ENCODE measurements around the gene WDR35.
A peak's percentile ranks its signal among the peaks of the same experiment; 100 is the strongest.
"Not testable (repeated sequence)": the region's sequence is repeated elsewhere in the genome, so short reads cannot be mapped to it uniquely, and the experiment has no call there.

Gene WDR35

GRCh38 chr2:19924526-19924925, 65.4 kb downstream of the WDR35 start:
- not testable (repeated sequence) for H4K8ac ChIP-seq (ENCODE audit: low read length); DNase-seq; H3K9ac ChIP-seq (ENCODE audit: low read length); H2BK120ac ChIP-seq (ENCODE audit: low read depth, low read length); H3K4me2 ChIP-seq (ENCODE audit: low read length, poor library complexity, severe bottlenecking); H3K14ac ChIP-seq (ENCODE audit: low read length in 2 of 2); H2BK5ac ChIP-seq (ENCODE audit: low read depth, low read length, poor library complexity, severe bottlenecking); H2BK12ac ChIP-seq (ENCODE audit: low read length in 2 of 2); H3K4ac ChIP-seq (ENCODE audit: low read depth in 1 of 2, low read length in 2 of 2); H2BK15ac ChIP-seq (ENCODE audit: low read depth, poor library complexity, severe bottlenecking); H3K23ac ChIP-seq (ENCODE audit: low read length in 2 of 2); H3K4me1 ChIP-seq (ENCODE audit: control insufficient read depth, insufficient read depth, low read depth, low read length); H2AFZ ChIP-seq (ENCODE audit: low read depth, low read length); H3K27me3 ChIP-seq (ENCODE audit: control insufficient read depth in 1 of 2, insufficient read depth in 1 of 2, low read length in 2 of 2); H3K18ac ChIP-seq (ENCODE audit: low read depth in 1 of 2, low read length in 2 of 2); H3K27ac ChIP-seq (ENCODE audit: low read length, poor library complexity, severe bottlenecking); H2AK5ac ChIP-seq (ENCODE audit: low read length, severe bottlenecking); H3K79me1 ChIP-seq (replicated peaks; ENCODE audit: low read length, poor library complexity, severe bottlenecking); H3K4me3 ChIP-seq (ENCODE audit: insufficient read depth in 1 of 2, low read depth in 1 of 2, low read length in 2 of 2); H4K91ac ChIP-seq (ENCODE audit: low read length)
- Histone ChIP-seq H3K36me3 (ENCODE audit: control insufficient read depth in 1 of 2, insufficient read depth in 2 of 2, low read depth in 1 of 2, low read length in 2 of 2) (peaks cover 9 to 36% of the 10 kb centered on the region in 2 experiments), H3K9me3 (ENCODE audit: control insufficient read depth, low read length) (peaks cover 21% of the 10 kb centered on the region)
- WGBS: 81% methylated on average over 4 of the region's 4 CpGs

DNA sequence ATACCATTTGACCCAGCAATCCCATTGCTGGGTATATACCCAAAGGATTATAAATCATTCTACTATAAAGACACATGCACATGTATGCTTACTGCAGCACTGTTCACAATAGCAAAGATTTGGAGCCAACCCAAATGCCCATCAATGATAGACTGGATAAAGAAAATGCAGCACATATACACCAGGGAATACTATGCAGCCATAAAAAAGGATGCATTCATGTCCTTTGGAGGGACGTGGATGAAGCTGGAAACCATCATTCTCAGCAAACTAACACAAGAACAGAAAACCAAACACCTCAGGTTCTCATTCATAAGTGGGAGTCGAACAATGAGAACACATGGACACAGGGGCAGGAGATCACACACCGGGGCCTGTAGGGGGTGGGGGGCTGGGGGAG, 67.7 kb downstream of the WDR35 start:
- not testable (repeated sequence) for H2AK5ac ChIP-seq (ENCODE audit: low read length, severe bottlenecking); H4K91ac ChIP-seq (ENCODE audit: low read length); H3K4ac ChIP-seq (ENCODE audit: low read depth in 1 of 2, low read length in 2 of 2); H2BK120ac ChIP-seq (ENCODE audit: low read depth, low read length); H3K9me3 ChIP-seq (ENCODE audit: control insufficient read depth, low read length); H3K79me1 ChIP-seq (replicated peaks; ENCODE audit: low read length, poor library complexity, severe bottlenecking); H3K27ac ChIP-seq (ENCODE audit: low read length, poor library complexity, severe bottlenecking); H3K4me1 ChIP-seq (ENCODE audit: control insufficient read depth, insufficient read depth, low read depth, low read length); H3K4me2 ChIP-seq (ENCODE audit: low read length, poor library complexity, severe bottlenecking); DNase-seq; H2BK12ac ChIP-seq (ENCODE audit: low read length in 2 of 2); H3K9ac ChIP-seq (ENCODE audit: low read length); H3K18ac ChIP-seq (ENCODE audit: low read depth in 1 of 2, low read length in 2 of 2); H2BK5ac ChIP-seq (ENCODE audit: low read depth, low read length, poor library complexity, severe bottlenecking); H2BK15ac ChIP-seq (ENCODE audit: low read depth, poor library complexity, severe bottlenecking); H3K4me3 ChIP-seq (ENCODE audit: insufficient read depth in 1 of 2, low read depth in 1 of 2, low read length in 2 of 2); H3K27me3 ChIP-seq (ENCODE audit: control insufficient read depth in 1 of 2, insufficient read depth in 1 of 2, low read length in 2 of 2); H3K14ac ChIP-seq (ENCODE audit: low read length in 2 of 2); H3K23ac ChIP-seq (ENCODE audit: low read length in 2 of 2); H4K8ac ChIP-seq (ENCODE audit: low read length); H2AFZ ChIP-seq (ENCODE audit: low read depth, low read length)
- H3K36me3 ChIP-seq (ENCODE audit: control insufficient read depth in 1 of 2, insufficient read depth in 2 of 2, low read depth in 1 of 2, low read length in 2 of 2): peaks cover 3 to 18% of the 10 kb centered on the region in 2 experiments
- whole genome bisulfite sequencing: 100% methylated on average over 1 of the region's 3 CpGs

GRCh38 chr2:19916385-19916950, 73.4 kb downstream of the WDR35 start:
- H3K23ac ChIP-seq (ENCODE audit: low read length in 2 of 2): no peak overlapping the region
- H3K4me3 ChIP-seq (ENCODE audit: insufficient read depth in 1 of 2, low read depth in 1 of 2, low read length in 2 of 2): no peak overlapping the region
- H2BK15ac ChIP-seq (ENCODE audit: low read depth, poor library complexity, severe bottlenecking): no peak overlapping the region
- peaks cover 13 to 27% of the 10 kb centered on the region in 2 experiments for H3K36me3 ChIP-seq (ENCODE audit: control insufficient read depth in 1 of 2, insufficient read depth in 2 of 2, low read depth in 1 of 2, low read length in 2 of 2)
- H4K91ac ChIP-seq (ENCODE audit: low read length): no peak overlapping the region
- H2BK12ac ChIP-seq (ENCODE audit: low read length in 2 of 2): no peak overlapping the region
- H3K27ac ChIP-seq (ENCODE audit: low read length, poor library complexity, severe bottlenecking): no peak overlapping the region
- H3K4me2 ChIP-seq (ENCODE audit: low read length, poor library complexity, severe bottlenecking): no peak overlapping the region
- H2AFZ ChIP-seq (ENCODE audit: low read depth, low read length): no peak overlapping the region
- H4K8ac ChIP-seq (ENCODE audit: low read length): no peak overlapping the region
- H3K9ac ChIP-seq (ENCODE audit: low read length): no peak overlapping the region
- 78% methylated on average over 6 of the region's 6 CpGs for WGBS
- H3K4ac ChIP-seq (ENCODE audit: low read depth in 1 of 2, low read length in 2 of 2): peak overlapping the region in 1 of 2 experiments; percentile 71
- H3K4me1 ChIP-seq (ENCODE audit: control insufficient read depth, insufficient read depth, low read depth, low read length): peaks cover 2% of the 10 kb centered on the region
- no peaks in the 10 kb centered on the region for H3K9me3 ChIP-seq (ENCODE audit: control insufficient read depth, low read length)
- DNase-seq: no peak
- no peak overlapping the region for H2BK5ac ChIP-seq (ENCODE audit: low read depth, low read length, poor library complexity, severe bottlenecking)
- no peak overlapping the region for H3K18ac ChIP-seq (ENCODE audit: low read depth in 1 of 2, low read length in 2 of 2)
- H3K27me3 ChIP-seq (ENCODE audit: control insufficient read depth in 1 of 2, insufficient read depth in 1 of 2, low read length in 2 of 2): no peaks in the 10 kb centered on the region
- H3K79me1 ChIP-seq (replicated peaks; ENCODE audit: low read length, poor library complexity, severe bottlenecking): peaks cover 8% of the 10 kb centered on the region
- H2AK5ac ChIP-seq (ENCODE audit: low read length, severe bottlenecking): no peak overlapping the region
- H2BK120ac ChIP-seq (ENCODE audit: low read depth, low read length): no peak overlapping the region
- H3K14ac ChIP-seq (ENCODE audit: low read length in 2 of 2): no peak overlapping the region

DNA sequence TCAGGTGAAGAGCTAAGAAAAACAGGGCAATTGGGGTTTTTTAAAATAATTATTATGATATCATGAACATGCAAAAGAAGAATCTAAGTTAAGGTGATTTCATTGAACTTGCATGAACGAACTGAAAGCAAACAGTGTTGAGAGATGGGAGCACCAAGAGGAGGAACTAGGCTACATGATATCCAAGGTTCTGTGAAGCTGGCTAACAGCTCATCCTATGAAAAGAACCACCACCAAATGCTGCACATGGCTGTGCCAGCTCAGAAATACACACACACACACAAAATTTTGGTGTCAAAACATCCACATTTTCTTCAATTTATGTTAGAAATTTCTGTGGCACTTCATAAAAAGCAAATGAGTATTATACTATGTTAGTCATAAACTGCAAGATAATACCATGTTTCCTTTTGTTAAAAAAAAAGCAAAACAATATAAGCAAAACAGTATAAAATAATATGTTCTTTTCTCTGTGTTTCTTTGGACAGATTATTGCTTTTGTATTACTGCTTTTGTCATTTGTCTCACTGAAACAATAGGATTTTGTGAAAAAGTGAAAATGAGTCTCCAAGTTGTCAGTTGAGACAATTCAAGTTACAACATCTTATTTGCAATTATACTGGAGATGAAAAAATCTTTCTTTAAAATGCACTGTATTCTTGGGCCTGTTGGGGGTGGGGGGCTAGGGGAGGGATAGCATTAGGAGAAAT, 75.5 kb downstream of the WDR35 start:
- H3K79me1 ChIP-seq (replicated peaks; ENCODE audit: low read length, poor library complexity, severe bottlenecking): peaks cover 10% of the 10 kb centered on the region
- H3K4ac ChIP-seq (ENCODE audit: low read depth in 1 of 2, low read length in 2 of 2): no peak overlapping the region
- H3K18ac ChIP-seq (ENCODE audit: low read depth in 1 of 2, low read length in 2 of 2): no peak overlapping the region
- H2AK5ac ChIP-seq (ENCODE audit: low read length, severe bottlenecking): no peak overlapping the region
- H2BK120ac ChIP-seq (ENCODE audit: low read depth, low read length): no peak overlapping the region
- no peak overlapping the region for H2BK5ac ChIP-seq (ENCODE audit: low read depth, low read length, poor library complexity, severe bottlenecking)
- H2BK15ac ChIP-seq (ENCODE audit: low read depth, poor library complexity, severe bottlenecking): no peak overlapping the region
- H4K8ac ChIP-seq (ENCODE audit: low read length): no peak overlapping the region
- H4K91ac ChIP-seq (ENCODE audit: low read length): no peak overlapping the region
- no peak overlapping the region for H3K9ac ChIP-seq (ENCODE audit: low read length)
- H3K9me3 ChIP-seq (ENCODE audit: control insufficient read depth, low read length): no peaks in the 10 kb centered on the region
- no peak overlapping the region for H3K4me3 ChIP-seq (ENCODE audit: insufficient read depth in 1 of 2, low read depth in 1 of 2, low read length in 2 of 2)
- peaks cover 2% of the 10 kb centered on the region for H3K4me1 ChIP-seq (ENCODE audit: control insufficient read depth, insufficient read depth, low read depth, low read length)
- no peak overlapping the region for H2AFZ ChIP-seq (ENCODE audit: low read depth, low read length)
- DNase-seq: no peak
- WGBS: 82% methylated on average over 1 of the region's 1 CpG
- H3K27ac ChIP-seq (ENCODE audit: low read length, poor library complexity, severe bottlenecking): no peak overlapping the region
- H3K36me3 ChIP-seq (ENCODE audit: control insufficient read depth in 1 of 2, insufficient read depth in 2 of 2, low read depth in 1 of 2, low read length in 2 of 2): peaks cover 13 to 35% of the 10 kb centered on the region in 2 experiments
- H3K27me3 ChIP-seq (ENCODE audit: control insufficient read depth in 1 of 2, insufficient read depth in 1 of 2, low read length in 2 of 2): no peaks in the 10 kb centered on the region
- H3K23ac ChIP-seq (ENCODE audit: low read length in 2 of 2): no peak overlapping the region
- H3K4me2 ChIP-seq (ENCODE audit: low read length, poor library complexity, severe bottlenecking): no peak overlapping the region
- H2BK12ac ChIP-seq (ENCODE audit: low read length in 2 of 2): no peak overlapping the region
- H3K14ac ChIP-seq (ENCODE audit: low read length in 2 of 2): no peak overlapping the region
